CD4-positive, alpha-beta T cell treated with Interleukin-21 for 1 hour (primary cell): ENCODE results near the gene SYCP2L.
"Not testable (repeated sequence)": the region's sequence is repeated elsewhere in the genome, so short reads cannot be mapped to it uniquely, and the experiment has no call there.

Experiments used
- DNase-seq: peaks from one replicate; pipeline ENCODE4 v3.0.0-alpha.2; 2020

SYCP2L gene

DNA sequence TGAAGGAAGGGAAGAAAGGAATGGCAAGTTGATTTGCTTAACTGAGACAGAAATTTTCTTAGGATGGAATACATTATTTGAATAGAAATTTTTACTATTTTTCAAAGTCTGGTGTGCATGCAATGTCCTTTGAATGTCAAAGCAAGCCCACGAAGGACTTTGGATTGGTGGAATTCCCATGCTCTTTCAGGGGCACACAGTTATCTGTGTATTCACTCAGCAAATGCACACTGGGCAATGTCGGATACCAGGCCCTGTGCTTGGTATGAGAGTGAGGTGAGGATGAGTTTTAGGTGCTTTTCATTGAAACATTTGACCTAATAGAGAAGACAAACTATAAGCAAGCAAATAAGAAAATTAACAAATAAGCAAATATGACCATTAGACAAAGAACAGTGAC, 73.3 kb downstream of the SYCP2L start:
- DNase-seq, result no peak

DNA sequence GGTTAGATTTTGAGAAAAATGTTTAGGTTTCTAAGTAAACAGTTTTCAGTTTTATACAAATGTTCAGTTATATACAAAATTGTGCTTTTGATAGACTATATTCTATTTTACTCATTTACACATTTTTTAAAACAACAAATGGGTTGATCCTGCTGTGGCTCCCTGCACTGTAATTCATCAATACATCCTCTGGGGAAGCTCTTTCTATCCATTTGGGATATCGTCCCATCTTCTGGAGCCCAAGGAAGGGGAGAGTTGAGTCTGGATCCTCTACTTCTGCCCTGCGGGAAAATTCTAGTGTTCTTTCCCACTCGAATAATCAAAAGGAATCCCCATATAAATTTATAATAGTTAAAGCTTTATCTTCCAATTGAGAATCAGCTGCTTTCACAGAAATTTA, 75.0 kb downstream of the SYCP2L start:
- DNase-seq, result no peak

DNA sequence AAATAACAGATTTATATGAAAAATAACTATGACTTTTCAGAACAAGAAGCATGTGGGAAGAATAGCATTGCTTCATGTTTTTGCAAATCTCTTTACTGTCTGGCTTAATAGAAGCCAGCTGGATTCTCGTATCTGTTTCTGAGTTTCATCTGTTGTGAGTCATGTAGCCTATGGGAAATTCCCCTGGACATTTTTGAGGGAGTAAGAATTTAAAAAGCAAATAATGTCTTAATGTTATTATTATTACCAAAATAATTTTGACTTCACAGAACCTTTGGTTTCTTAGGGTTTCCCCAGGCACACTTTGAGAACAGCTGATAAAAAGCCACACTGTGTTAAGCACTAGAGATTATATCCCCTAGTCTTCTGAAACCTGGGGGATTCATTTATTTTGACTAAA, 75.8 kb downstream of the SYCP2L start:
- DNase-seq, result no peak

DNA sequence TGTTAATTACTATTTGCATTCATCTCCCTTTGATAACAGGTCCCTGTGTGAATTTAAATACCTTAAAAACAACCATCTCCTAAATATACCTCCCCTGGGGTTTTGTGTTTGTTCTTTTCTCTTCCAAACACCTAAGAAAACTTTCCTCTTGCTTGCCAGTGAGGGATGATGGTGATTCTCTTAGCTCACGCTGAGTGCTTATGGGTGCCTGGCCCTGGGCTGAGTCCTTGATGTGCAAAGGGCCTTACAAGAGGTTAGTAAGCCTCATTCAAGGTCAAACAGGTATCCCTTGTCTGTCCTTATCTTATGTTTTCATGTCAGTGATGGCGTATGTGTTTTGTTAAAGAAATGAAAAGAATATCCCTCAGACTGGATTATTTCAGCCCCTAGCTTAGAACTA, 76.3 kb downstream of the SYCP2L start:
- DNase-seq, result no peak

DNA sequence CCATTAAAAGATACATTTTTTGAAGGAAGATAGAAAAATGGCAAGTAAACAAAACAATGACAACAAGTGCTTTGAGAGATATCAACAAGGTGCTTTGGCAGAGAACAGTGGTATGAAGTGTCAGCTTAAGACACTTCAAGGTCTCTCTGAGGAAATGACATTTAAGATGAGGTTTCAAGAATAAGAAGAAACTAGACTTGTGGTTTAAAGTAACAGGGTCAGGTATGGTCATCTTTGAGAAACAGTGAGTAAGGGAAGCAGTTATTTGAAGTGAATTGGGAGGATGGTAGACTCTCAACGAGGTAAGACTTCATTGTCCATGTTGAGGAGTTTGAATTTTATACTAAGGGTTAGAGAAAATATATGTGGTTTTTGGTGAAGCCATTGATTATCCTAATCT, 77.8 kb downstream of the SYCP2L start:
- no peak for DNase-seq

DNA sequence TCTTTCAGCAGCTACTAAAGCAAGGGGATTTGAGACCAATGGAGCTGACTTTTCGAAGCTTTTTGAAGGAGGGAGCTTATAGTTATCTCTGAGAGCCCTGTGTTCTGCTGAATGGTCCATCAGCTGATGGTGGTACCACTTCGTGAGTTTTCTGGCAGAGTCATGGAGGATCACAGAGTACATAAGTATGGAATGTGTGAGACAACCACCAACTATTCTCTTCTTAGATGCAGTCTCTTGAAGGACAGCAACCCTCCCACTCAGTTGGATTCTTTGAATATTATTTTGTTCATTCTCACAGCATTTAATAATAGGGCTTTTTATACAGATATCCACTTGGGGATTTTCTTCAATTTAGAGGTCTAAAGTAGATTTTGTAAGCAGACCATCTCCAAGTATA, 81.9 kb downstream of the SYCP2L start:
- no peak for DNase-seq

DNA sequence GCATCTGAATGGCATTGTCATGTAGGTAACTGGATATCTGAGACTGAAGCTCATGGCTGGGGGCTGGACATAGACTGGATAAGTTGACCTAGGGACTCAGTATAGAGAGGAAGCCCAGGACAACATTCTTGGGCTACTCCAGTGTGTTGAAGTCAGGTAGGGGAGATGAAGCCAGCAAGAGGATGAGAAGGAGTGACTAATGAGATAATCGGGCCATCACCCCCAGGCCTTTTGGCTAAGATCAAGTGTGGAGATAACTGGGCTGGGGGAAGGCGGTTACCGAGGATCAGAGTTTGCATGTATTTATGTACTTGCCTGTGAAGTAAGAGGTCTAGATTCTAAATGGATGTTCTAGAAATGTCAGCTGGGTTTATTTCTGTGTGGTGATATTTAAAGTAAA, 83.9 kb downstream of the SYCP2L start:
- no peak for DNase-seq

DNA sequence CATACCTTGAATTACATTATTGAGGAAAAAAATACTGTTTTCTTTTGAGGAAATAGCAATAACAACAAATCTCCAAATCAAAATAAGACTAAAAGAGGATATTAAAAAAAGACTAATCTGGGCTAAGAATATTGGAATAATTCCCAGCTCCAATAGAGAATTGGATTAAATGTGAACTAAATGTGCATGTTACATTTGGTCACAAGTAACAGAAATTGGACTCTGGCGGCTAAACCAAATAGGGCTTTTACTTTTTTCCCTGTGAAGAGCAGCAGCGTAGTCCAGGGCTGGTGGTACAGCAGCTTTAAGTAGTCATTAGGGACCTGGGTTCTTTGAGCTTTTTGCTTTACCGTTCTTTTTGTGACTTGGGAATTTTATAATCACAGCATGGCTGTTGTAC, 85.3 kb downstream of the SYCP2L start:
- DNase-seq, result no peak

DNA sequence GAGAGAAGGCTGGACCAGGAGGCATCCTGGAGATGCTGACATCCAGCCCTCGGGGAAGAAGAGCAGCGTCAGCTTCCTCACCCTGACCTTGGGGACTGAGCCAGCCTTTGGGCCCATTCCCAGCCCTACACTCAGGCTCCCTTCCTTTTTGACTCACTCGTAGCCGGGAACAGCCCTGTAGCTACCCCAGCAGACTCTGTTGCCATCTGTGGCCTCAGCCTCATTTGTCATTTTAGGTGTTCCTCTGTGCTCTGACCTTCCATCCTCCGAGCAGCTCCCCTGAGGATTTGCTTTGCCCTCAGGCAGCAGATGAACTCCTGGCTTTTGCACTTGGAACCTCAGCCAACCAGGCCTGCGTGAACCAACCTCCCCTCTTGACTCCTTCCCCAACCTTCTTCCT, 89.7 kb downstream of the SYCP2L start:
- DNase-seq, result no peak

DNA sequence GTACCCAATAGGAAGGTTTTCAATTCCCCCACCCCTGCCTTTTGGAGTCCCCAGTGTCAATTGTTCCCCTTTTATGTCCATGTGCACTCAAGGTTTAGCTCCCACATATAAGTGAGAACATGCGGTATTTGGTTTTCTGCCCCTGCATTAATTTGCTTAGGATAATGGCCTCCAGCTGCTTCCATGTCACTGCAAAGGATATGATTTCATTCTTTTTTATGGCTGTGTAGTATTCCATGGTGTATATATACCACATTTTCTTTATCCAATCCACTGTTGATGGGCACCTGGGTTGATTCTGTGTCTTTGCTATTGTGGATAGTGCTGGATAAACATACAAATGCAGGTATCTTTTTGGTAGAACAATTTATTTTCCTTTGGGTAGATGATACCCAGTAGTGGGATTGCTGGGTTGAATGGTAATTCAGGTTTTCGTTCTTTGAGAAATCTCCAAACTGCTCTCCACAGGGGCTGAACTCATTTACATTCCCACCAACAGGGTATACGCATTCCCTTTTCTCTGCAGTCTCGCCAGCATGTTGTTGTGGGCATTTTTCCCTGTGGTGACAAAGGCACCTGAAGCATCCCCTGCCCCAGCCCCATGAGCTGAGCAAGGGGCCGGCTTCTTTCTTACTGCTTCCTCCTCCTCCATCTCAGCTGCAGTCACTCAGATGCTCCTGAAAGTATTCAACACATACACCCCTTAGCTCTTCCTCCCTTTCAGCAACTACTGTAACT, 90.5 kb downstream of the SYCP2L start:
- no peak for DNase-seq

DNA sequence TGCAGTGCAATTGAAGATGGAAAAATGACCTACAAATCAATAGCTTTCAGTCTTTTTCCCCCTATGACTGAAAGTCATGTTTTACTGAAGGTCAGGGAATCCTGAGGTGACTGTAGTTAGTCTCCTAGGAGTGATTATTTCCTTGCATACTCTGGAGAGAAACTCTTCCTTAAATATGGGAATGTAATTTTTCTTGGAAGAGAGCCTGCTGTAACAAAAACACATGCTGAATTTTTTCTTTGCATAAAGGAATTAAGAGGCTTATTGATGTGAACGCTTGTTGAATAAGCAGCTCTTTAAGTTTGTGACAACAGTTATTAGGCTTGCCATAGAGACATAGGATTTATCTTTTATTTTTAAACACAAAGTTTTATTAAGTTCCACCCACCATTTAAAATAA, 92.8 kb downstream of the SYCP2L start:
- DNase-seq, result no peak

DNA sequence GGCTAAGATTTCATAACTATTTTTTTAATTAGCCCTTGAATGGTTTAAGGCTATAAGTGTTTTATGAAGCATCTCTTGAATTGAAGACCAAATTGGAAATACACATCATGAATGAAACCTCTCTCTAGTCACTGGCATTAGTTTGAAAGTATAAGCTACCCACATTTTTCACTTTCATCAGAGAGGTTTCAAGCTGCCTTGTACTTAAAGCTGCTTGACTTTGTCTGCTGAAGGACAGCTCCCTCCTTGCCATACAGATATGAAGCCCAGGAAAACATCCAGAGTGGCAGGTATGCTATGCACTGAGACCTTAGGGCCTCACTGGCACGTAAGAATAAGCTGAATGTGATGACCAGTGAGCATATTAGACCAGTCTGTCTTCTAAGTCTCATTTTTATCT, 94.6 kb downstream of the SYCP2L start:
- DNase-seq, result no peak

DNA sequence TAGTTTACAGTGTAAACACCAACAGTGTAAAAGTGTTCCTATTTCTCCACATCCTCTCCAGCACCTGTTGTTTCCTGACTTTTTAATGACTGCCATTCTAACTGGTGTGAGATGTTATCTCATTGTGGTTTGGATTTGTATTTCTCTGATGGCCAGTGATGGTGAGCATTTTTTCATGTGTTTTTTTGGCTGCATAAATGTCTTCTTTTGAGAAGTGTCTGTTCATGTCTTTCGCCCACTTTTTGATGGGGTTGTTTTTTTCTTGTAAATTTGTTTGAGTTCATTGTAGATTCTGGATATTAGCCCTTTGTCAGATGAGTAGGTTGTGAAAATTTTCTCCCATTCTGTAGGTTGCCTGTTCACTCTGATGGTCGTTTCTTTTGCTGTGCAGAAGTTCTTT, 98.1 kb downstream of the SYCP2L start:
- not testable (repeated sequence) for DNase-seq

DNA sequence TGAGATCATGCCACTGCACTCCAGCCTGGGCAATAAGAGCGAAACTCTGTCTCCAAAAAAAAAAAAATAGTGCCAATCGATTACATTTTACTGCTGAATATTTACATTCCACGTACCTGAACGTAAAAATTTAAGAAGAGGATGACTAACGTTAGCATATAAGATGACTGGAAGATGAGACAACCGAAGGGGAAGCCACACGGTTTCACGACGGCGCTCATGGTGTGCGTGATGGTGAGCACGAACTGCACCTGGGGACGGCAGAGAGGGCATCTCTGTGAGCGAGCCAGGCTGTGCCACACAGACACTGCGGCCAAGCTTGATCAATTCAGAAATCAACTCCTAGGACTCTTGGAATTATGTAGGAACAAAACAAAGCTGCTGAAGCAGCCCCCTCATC, 102.7 kb downstream of the SYCP2L start:
- no peak for DNase-seq

DNA sequence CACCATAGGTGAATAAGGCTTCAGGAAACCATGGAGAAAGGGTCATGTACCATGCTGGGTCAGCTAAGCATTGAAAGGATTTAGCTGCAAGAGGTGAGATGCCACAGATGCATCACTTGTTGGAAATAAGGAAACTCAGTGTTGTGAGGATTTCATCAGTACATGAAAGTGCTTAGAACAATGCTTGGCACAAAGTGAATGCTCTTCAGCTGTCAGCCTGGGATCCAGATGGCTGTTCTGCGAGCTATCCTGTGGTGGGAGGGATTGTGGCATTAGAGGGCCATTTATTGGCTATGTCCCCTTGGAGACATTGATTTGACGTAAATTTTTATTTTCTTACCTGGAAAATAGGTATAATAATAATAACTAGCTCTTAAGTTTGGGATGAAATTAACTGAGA, 104.3 kb downstream of the SYCP2L start:
- no peak for DNase-seq

DNA sequence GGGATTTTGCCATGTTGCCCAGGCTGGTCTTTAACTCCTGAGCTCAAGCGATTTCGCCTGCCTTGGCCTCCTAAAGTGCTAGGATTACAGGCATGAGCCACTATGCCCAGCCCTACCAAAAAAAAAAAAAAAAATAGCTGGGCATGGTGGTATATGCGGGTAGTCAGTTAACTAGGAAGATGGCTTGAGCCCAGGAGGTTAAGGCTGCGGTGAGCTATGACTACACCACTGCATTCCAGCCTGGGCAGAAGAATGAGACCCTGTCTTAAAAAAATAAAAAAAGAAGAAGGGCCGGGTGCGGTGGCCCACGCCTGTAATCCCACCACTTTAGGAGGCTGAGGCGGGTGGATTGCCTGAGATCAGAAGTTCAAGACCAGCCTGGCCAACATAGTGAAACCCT, 107.0 kb downstream of the SYCP2L start:
- DNase-seq, result no peak

DNA sequence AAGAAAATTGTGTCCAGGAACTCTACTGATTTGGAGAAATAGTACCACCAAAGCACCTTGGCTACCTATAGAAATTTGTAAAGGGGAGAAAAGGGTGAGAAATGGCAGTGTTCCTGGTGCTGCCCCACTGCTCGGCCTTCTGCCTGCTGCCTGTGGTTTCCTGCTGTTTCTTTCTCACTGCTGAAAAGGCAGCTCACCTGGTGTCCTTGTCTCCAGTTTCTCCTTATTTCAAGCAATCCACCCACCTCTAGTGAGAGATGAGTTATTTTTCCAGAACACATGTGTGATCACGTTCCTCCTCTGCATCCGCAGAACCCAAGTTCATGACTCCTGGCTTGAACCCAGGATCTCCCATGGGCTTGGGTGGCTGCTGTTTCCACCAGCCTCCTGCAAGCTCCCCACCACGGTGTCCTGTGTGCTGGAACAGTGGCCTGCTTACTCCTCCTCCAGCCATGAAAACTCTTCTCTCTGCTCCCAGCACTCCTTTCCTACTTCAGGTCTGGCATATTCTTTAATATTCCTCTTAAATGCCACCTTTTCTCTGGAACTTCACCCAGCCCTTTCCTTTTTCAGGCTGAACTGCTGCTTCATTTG, 108.4 kb downstream of the SYCP2L start:
- no peak for DNase-seq

DNA sequence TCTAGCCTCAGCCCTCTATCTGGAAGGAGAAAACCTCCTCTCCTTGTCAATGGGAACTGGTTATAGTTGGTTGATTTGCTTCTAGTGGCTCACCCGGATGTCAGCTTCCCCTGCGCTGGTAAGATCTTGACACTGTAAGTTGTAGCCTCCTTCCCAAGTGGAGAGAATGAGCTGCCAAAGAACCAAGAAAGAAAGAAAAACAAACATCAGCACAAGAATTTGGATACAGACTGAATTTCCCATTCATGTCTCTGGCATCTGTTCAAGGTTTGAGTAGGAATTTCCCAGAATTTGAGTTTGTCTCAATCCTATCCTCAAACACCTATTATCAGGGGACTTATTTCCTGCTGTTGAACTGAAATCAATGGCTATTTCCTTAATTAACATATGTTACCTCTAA, 113.1 kb downstream of the SYCP2L start:
- no peak for DNase-seq

DNA sequence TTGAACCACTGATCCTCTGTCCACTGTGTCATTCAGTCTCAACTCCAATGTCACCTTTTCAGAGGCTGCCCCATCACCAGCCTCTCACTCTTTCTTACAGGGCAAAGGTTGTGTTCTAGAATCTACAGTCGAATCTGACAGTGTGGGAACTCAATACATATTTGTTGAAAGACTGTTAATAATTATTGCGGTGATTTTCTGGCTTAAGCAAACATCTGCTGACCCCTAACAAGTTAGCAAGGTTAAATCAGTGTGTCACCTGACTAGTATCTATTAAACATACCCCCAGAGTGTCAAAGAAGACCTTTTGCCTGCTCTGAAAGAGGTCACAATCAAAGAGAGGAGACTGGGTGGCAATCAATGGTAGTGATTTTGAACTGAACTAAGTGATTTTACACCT, 115.3 kb downstream of the SYCP2L start:
- DNase-seq, result no peak

DNA sequence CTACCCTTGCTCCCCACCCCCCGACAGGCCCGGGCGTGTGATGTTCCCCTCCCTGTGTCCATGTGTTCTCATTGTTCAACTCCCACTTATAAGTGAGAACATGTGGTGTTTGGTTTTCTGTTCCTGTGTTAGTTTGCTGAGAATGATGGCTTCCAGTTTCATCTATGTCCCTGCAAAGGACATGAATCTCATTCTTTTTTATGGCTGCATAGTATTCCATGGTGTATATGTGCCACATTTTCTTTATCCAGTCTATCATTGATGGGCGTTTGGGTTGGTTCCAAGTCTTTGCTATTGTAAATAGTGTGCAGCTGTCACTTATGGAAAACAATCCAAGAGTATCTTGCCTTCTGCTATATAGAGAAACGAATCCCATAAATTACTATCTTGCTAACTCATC, 116.4 kb downstream of the SYCP2L start:
- not testable (repeated sequence) for DNase-seq

DNA sequence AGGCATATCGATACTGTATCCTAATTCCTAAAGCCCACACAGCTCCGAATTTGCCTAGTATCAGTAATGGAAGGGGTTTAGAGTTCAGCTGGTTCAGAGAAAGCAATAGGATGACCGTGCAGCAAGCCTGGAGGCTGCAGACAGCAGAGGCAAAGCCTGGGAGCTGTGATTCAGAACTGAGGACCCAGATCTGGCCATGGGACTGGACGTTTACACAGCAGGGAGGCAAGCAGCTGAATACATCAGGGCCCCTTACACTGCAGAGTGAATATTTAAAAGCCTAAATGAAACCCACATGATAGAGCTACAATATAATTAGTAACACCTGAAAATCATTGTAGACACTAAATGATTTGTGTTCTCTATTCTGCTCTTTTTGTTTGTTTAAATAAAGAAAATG, 119.2 kb downstream of the SYCP2L start:
- no peak for DNase-seq

DNA sequence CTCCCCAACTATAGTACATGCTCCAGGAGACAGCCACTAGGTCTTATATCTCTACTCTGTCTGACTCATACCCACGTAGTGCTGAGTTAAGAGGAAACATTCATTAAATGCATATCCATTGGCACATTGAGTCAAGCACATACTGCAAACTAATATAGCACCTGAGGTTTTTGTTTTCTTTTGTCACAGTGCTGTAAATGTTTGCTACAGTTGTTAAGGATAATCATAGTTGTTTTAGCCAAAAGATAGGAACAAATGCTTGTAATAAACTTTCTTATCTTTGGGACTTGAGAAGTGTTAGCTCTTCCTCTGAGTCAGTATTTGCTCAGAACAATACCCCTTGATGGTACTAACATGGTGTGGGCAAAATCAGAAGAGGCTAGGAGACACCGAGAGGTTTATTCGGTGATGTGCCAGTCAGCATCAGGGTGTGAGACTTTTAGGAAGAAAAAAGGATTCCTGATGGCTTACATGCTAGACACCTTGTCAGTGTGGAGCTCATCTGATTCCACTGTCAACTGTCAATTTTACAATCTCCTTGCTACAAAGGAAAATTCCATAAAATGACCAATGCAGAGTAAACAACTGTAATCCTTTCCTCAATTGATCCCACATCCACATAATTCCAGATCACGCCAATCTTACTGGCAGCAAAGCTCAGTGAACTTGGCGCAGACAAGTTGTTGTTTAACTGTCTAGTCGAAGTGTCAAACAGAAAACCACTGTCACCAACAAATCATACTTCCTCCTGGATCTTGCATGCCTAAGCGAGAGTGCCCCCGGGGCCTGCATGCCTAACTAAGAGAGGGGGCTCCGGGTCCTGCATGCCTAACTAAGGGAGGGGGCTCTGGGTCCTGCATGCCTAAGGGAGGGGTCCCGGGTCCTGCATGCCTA, 121.1 kb downstream of the SYCP2L start:
- DNase-seq, result no peak

DNA sequence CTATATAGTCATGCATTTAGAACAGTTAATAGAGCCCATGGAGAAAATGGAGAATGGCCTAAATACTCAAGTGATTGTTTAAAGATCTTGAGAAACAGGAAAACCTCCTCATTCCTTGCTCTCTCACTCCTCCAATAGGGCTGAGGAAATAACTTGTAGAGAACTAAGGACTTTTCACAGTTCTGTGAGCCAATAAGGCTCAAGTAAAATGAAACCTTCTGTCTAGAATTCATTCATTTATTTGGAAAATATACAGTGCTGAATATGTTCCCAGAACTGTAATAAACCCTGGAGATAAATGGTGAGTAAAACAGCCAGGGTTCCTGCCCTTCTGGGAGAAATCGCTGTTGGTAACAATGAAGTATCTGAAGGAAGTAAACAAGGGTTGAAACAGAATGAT, 122.0 kb downstream of the SYCP2L start:
- DNase-seq, result no peak

DNA sequence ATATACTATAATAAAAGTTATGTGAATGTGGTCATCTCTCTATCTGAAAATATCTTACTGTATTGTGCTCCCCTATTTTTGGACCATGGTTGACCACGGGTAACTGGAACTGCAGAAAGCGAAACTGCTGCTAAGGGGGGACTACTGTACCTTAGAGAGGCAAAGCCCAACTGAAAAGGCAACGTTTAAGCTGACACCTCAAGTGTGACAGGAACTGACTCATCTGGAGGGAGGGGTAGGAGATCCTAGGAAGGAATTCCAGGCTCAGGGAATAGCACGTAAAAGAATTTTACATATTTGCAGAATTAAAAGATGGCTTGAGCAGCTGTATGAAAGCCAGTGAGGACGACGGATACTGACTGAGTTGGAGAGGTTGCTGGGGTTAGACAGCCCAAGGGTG, 122.5 kb downstream of the SYCP2L start:
- no peak for DNase-seq
